T-cell (primary cell): ENCODE measurements around the gene CACNB2. TPM values are rescaled to one million over a fixed set of nuclear protein-coding genes. Genes with fewer than 3 reads are reported as not detected.

Experiments
- ATAC-seq, 4 experiments: fragments of 200-7000 bp in 3 of 4; fragments of 150-1000 bp in 1 of 4; cut with Tn5 transposase; replicated peaks in 1 of 4; 1 replicate in 3 of 4; 2 replicates in 1 of 4; pipeline ENCODE4 v1.10.0; 2021; ENCODE audit warnings: moderate library complexity in 3 of 4, mild to moderate bottlenecking in 2 of 4, moderate number of reproducible peaks in 1 of 4
- CTCF ChIA-PET, 2 donors: fragments of 300-600 bp; sonication (Branson Sonifier 250); formaldehyde crosslinking; loops; one replicate each; lab custom pipeline; 2022; ENCODE audit warnings: antibody characterized with exemption in 2 of 2; lab: Charles Lee
- POLR2A ChIA-PET, 2 donors: fragments of 300-600 bp; sonication (Branson Sonifier 250); formaldehyde crosslinking; loops; one replicate each; lab custom pipeline; 2022; ENCODE audit warnings: antibody characterized with exemption in 2 of 2; lab: Charles Lee
- DNase-seq, 35 experiments: peaks; one replicate each; pipeline versions ENCODE4 v3.0.0 to v3.0.0-alpha.2; 2013 to 2023
- H3K27ac ChIP-seq: one replicate; pipeline ENCODE4 v1.5.1; 2013; ENCODE audit warnings: low read length
- H3K27me3 ChIP-seq, 2 experiments: replicated peaks in 1 of 2; 1 replicate in 1 of 2; 2 replicates in 1 of 2; pipeline versions ENCODE4 v1.6.1 to v1.7.0; 2013; ENCODE audit warnings: low read length in 1 of 2, mixed read lengths in 1 of 2; ENCODE audit not compliant: control insufficient read depth in 2 of 2, insufficient read depth in 2 of 2; ENCODE audit errors: extremely low read depth in 1 of 2
- H3K36me3 ChIP-seq, 2 donors: 1 replicate in 1 of 2; 2 replicates in 1 of 2; pipeline versions ENCODE4 v1.6.1 to v1.7.0; 2013; ENCODE audit warnings: low read length in 1 of 2; ENCODE audit not compliant: control insufficient read depth in 2 of 2, insufficient read depth in 1 of 2; ENCODE audit errors: extremely low read depth in 1 of 2
- H3K4me1 ChIP-seq, 2 experiments: 1 replicate in 1 of 2; 2 replicates in 1 of 2; pipeline versions ENCODE4 v1.6.1 to v1.7.0; 2013; ENCODE audit warnings: low read length in 2 of 2, mixed read lengths in 1 of 2; ENCODE audit not compliant: insufficient read depth in 2 of 2, control insufficient read depth in 1 of 2; ENCODE audit errors: extremely low read depth in 1 of 2
- H3K4me3 ChIP-seq, 2 donors: 1 replicate in 1 of 2; 2 replicates in 1 of 2; pipeline versions ENCODE4 v1.5.1 to v1.7.0; 2013; ENCODE audit warnings: mild to moderate bottlenecking in 2 of 2, low read length in 1 of 2, moderate library complexity in 1 of 2; ENCODE audit not compliant: control insufficient read depth in 1 of 2; ENCODE audit errors: extremely low read depth in 1 of 2
- H3K9me3 ChIP-seq: 2 replicates; pipeline ENCODE4 v1.7.0; 2013
- H3K27ac Mint-ChIP-seq, 2 donors: one replicate each; pipeline ENCODE4 v1.8.0; 2020 to 2021; ENCODE audit warnings: mild to moderate bottlenecking in 2 of 2, mixed read lengths in 2 of 2
- H3K27me3 Mint-ChIP-seq, 2 donors: one replicate each; pipeline ENCODE4 v1.8.0; 2021 to 2022; ENCODE audit warnings: mixed read lengths in 2 of 2
- H3K36me3 Mint-ChIP-seq: one replicate; pipeline ENCODE4 v1.8.0; 2021; ENCODE audit warnings: mixed read lengths
- H3K4me1 Mint-ChIP-seq, 3 donors: one replicate each; pipeline ENCODE4 v1.8.0; 2020 to 2022; ENCODE audit warnings: mixed read lengths in 3 of 3, mild to moderate bottlenecking in 1 of 3
- H3K4me3 Mint-ChIP-seq, 3 donors: one replicate each; pipeline ENCODE4 v1.8.0; 2020 to 2022; ENCODE audit warnings: mild to moderate bottlenecking in 3 of 3, mixed read lengths in 3 of 3, moderate library complexity in 3 of 3
- H3K9me3 Mint-ChIP-seq, 3 donors: one replicate each; pipeline ENCODE4 v1.8.0; 2020 to 2022; ENCODE audit warnings: mixed read lengths in 3 of 3
- WGBS: methylation state at CpG from one replicate; pipeline ENCODE4 v1.1.5; 2013; ENCODE audit warnings: missing lambda C conversion rate; ENCODE audit not compliant: insufficient coverage; 5-methylcytosine and 5-hydroxymethylcytosine counted together
- total RNA-seq, 35 experiments: library from RNA in 6 of 35; stranded (reverse) in 6 of 35; fragments of 120-200 nt in 1 of 35; gene quantifications; one replicate each; pipeline versions ENCODE4 v1.2.1 to v1.2.4 and lab custom pipeline; 2013 to 2026

CACNB2 gene
- total RNA-seq, 5 donors from 2014 or later (not counting 1 experiment from before 2014, with no cell fraction given) = not detected

DNA sequence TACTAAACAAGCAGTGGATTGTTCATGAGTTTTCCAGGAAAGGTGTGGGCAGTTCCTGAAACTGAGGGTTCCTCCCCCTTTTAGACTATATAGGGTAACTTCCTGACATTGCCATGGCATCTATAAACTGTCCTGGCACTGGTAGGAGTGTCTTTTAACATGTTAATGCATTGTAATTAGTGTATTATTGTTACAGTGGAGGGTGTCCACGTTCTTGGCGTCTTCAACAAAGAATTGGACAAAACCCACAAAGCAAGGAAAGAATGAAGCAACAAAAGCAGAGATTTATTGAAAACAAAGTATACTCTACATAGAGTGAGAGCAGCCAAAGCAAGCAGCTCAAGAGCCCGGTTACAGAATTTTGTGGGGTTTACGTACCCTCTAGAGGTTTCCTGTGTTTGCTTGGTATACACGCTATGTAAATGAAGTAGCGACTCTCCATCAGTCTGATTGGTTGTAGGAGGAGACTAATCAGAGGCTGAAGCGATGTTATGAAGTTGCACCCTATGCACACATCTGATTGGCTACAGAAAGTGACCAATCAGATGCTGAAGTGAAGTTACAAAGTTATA is 335.9 kb downstream of the CACNB2 start:
- WGBS = 88% methylated on average over 3 of the region's 7 CpGs
- H3K27ac ChIP-seq = no peak overlapping the region
- no peaks in the 10 kb centered on the region for H3K27me3 ChIP-seq
- H3K4me3 ChIP-seq = no peak overlapping the region
- ATAC-seq = no peak
- no peaks in the 10 kb centered on the region for H3K4me1 ChIP-seq
- no peak for DNase-seq
- Mint-ChIP-seq H3K36me3 (no peaks in the 10 kb centered on the region), H3K4me3 (no peak overlapping the region), H3K27me3 (peaks cover 4 to 5% of the 10 kb centered on the region in 2 donors), H3K9me3 (peaks cover 0 to 4% (median 0%) of the 10 kb centered on the region in 3 donors), H3K27ac (no peak overlapping the region), H3K4me1 (peaks cover 0 to 6% (median 3%) of the 10 kb centered on the region in 3 donors)
- H3K9me3 ChIP-seq = no peaks in the 10 kb centered on the region
- H3K36me3 ChIP-seq = no peaks in the 10 kb centered on the region
- ChIA-PET CTCF (no interaction called here), POLR2A (no interaction called here)

DNA sequence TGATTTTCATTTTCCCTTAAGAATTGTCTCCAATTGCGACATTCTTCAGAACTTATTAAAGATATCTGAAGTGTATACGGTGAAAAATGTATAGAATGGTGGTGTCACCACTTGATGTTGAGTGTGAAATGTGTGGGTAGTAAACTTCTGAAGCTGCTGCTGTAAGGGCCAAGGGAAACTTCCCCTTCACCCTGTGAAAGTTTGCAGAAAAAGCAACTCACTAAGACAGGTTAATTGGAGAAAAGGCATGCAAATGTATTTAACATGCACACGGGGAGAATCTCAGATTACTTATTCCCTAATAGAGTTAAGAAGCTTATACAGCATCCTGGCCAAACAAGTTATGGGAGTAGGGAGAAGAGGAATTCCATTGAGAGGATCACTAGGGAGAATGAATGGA is 338.1 kb downstream of the CACNB2 start:
- POLR2A ChIA-PET = no interaction called here
- H3K27me3 Mint-ChIP-seq = peaks cover 4 to 7% of the 10 kb centered on the region in 2 donors
- H3K4me1 ChIP-seq = no peaks in the 10 kb centered on the region
- no peaks in the 10 kb centered on the region for H3K36me3 ChIP-seq
- no peaks in the 10 kb centered on the region for H3K9me3 ChIP-seq
- no CpG with 5 or more reads among the region's 3 CpGs for WGBS
- CTCF ChIA-PET = no interaction called here
- H3K27ac Mint-ChIP-seq = no peak overlapping the region
- ATAC-seq (no peak), DNase-seq (no peak)
- no peaks in the 10 kb centered on the region for H3K36me3 Mint-ChIP-seq
- no peaks in the 10 kb centered on the region for H3K27me3 ChIP-seq
- H3K4me3 ChIP-seq = no peak overlapping the region
- H3K27ac ChIP-seq = no peak overlapping the region
- peaks cover 0 to 4% (median 0%) of the 10 kb centered on the region in 3 donors for H3K9me3 Mint-ChIP-seq
- no peaks in the 10 kb centered on the region for H3K4me1 Mint-ChIP-seq
- no peak overlapping the region for H3K4me3 Mint-ChIP-seq

GRCh38 chr10:18479502-18479901 is 339.3 kb downstream of the CACNB2 start:
- DNase-seq (no peak), ATAC-seq (no peak)
- no peaks in the 10 kb centered on the region for H3K36me3 Mint-ChIP-seq
- no peaks in the 10 kb centered on the region for H3K4me1 Mint-ChIP-seq
- Histone ChIP-seq H3K27me3 (no peaks in the 10 kb centered on the region), H3K36me3 (no peaks in the 10 kb centered on the region), H3K4me1 (no peaks in the 10 kb centered on the region), H3K9me3 (no peaks in the 10 kb centered on the region), H3K4me3 (no peak overlapping the region), H3K27ac (no peak overlapping the region)
- no peak overlapping the region for H3K4me3 Mint-ChIP-seq
- H3K27ac Mint-ChIP-seq = no peak overlapping the region
- no CpG with 5 or more reads among the region's 6 CpGs for WGBS
- POLR2A ChIA-PET = no interaction called here
- CTCF ChIA-PET = no interaction called here
- peaks cover 4% of the 10 kb centered on the region in 2 donors for H3K27me3 Mint-ChIP-seq
- peaks cover 0 to 4% (median 0%) of the 10 kb centered on the region in 3 donors for H3K9me3 Mint-ChIP-seq

DNA sequence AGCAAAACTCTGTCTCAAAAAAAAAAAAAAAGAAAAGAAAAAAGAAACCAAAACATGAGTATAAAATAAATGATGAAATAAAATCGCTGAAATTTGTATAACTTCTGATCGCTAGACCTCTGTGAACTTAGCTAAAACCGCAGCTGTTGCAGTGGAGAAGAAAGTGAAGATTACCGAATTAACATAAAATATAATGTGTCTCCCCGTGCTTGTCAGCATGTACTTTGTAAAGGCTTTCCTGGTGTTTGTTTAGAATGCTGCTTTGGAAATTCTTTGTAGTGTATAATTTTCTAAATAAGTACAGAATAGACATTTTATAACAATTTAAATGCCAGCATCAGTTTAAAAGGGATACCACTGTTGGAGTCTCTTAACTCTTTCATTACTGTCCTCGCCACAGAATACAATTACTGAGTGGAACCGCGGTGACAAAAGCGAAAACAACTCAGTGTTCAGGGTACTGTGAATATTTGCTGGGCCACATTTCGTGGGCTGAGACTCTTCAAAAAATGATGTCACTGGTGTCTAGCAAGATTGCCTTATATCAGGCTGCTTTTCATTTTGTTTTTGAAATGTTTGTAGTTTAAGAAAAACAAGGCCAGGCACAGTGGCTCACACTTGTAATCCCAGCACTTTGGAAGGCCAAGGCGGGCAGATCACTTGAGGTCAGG is 343.4 kb downstream of the CACNB2 start:
- ChIA-PET CTCF (no interaction called here), POLR2A (no interaction called here)
- Histone ChIP-seq H3K4me1 (no peaks in the 10 kb centered on the region), H3K36me3 (no peaks in the 10 kb centered on the region), H3K27me3 (no peaks in the 10 kb centered on the region), H3K9me3 (no peaks in the 10 kb centered on the region), H3K4me3 (no peak overlapping the region), H3K27ac (no peak overlapping the region)
- Mint-ChIP-seq H3K4me1 (no peaks in the 10 kb centered on the region), H3K4me3 (no peak overlapping the region), H3K36me3 (no peaks in the 10 kb centered on the region), H3K27me3 (peaks cover 6 to 9% of the 10 kb centered on the region in 2 donors), H3K27ac (no peak overlapping the region), H3K9me3 (peaks cover 0 to 4% (median 0%) of the 10 kb centered on the region in 3 donors)
- no peak for ATAC-seq
- no peak for DNase-seq
- 100% methylated on average over 4 of the region's 11 CpGs for WGBS

GRCh38 chr10:18486438-18486837 is 346.2 kb downstream of the CACNB2 start:
- H3K4me3 Mint-ChIP-seq = no peak overlapping the region
- Histone ChIP-seq H3K27ac (no peak overlapping the region), H3K4me1 (no peaks in the 10 kb centered on the region), H3K4me3 (no peak overlapping the region), H3K36me3 (no peaks in the 10 kb centered on the region), H3K27me3 (no peaks in the 10 kb centered on the region), H3K9me3 (no peaks in the 10 kb centered on the region)
- peaks cover 6% of the 10 kb centered on the region in 2 donors for H3K27me3 Mint-ChIP-seq
- 100% methylated on average over 2 of the region's 3 CpGs for WGBS
- H3K27ac Mint-ChIP-seq = no peak overlapping the region
- DNase-seq = no peak
- no peaks in the 10 kb centered on the region for H3K36me3 Mint-ChIP-seq
- ATAC-seq = no peak
- CTCF ChIA-PET = no interaction called here
- no peaks in the 10 kb centered on the region for H3K9me3 Mint-ChIP-seq
- H3K4me1 Mint-ChIP-seq = no peaks in the 10 kb centered on the region
- POLR2A ChIA-PET = no interaction called here

DNA sequence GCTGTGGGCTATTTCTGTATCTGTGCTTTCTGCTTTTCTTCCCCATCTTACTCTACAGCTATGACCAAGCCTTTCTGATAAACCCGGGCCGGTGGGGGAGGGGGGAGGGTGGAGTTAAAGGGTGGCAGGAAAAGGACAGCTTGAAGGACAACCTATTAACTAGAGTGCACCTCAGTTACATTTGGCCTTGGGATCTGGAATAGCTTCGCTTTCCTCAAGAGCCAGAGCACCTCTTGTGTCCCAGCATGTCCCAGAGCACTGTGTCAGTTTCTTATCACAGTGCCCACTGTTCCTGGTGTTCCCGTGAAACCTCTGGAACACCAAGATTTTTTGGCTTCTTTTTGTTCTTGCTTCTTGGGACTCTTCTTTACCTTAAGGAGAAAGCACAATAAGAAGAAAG is 350.5 kb downstream of the CACNB2 start:
- Histone ChIP-seq H3K27ac (no peak overlapping the region), H3K4me3 (no peak overlapping the region), H3K4me1 (no peaks in the 10 kb centered on the region), H3K27me3 (no peaks in the 10 kb centered on the region), H3K36me3 (no peaks in the 10 kb centered on the region), H3K9me3 (no peaks in the 10 kb centered on the region)
- H3K27ac Mint-ChIP-seq = no peak overlapping the region
- ChIA-PET POLR2A (no interaction called here), CTCF (no interaction called here)
- peaks cover 4 to 6% of the 10 kb centered on the region in 2 donors for H3K27me3 Mint-ChIP-seq
- H3K36me3 Mint-ChIP-seq = no peaks in the 10 kb centered on the region
- no peak for ATAC-seq
- no peak for DNase-seq
- 86% methylated on average over 1 of the region's 4 CpGs for WGBS
- no peaks in the 10 kb centered on the region for H3K9me3 Mint-ChIP-seq
- H3K4me1 Mint-ChIP-seq = no peaks in the 10 kb centered on the region
- H3K4me3 Mint-ChIP-seq = no peak overlapping the region
